ENCODE data around the gene PFKP.

The PFKP gene

GRCh38 chr10:3067118-3067858, at the start of gene PFKP:
PFKP (plus strand) TSS chr10:3067548; CDS start chr10:3067596, 48 bp downstream.
- Histone ChIP-seq H3K27ac (ENCODE audit: low read length) (no peak within 1 kb of the TSS), H3K4me3 (ENCODE audit: low read length) (peak within 1 kb of the TSS; percentile 72), H3K4me1 (ENCODE audit: control insufficient read depth, insufficient read depth, low read length) (peaks cover 1% of the 10 kb centered on the region; the same call in 1 of the 2 replicates), H3K36me3 (ENCODE audit: control insufficient read depth, insufficient read depth, low read length) (peaks cover 3% of the 10 kb centered on the region; the same call in 1 of the 2 replicates), H3K27me3 (ENCODE audit: control insufficient read depth, insufficient read depth, low read length) (no peaks in the 10 kb centered on the region), H3K9me3 (ENCODE audit: control insufficient read depth, insufficient read depth, low read length) (no peaks in the 10 kb centered on the region)
- no peak for DNase-seq (ENCODE audit: low read depth, low spot score)
- no CpG with 5 or more reads among the region's 86 CpGs for WGBS (ENCODE audit: insufficient coverage, insufficient read length)

- Histone ChIP-seq H3K27ac (ENCODE audit: low read length) (no peak overlapping the region), H3K4me1 (ENCODE audit: control insufficient read depth, insufficient read depth, low read length) (no peaks in the 10 kb centered on the region; the same call in 1 of the 2 replicates), H3K4me3 (ENCODE audit: low read length) (no peak overlapping the region), H3K9me3 (ENCODE audit: control insufficient read depth, insufficient read depth, low read length) (no peaks in the 10 kb centered on the region), H3K36me3 (ENCODE audit: control insufficient read depth, insufficient read depth, low read length) (no peaks in the 10 kb centered on the region), H3K27me3 (ENCODE audit: control insufficient read depth, insufficient read depth, low read length) (no peaks in the 10 kb centered on the region)
- DNase-seq (ENCODE audit: low read depth, low spot score) = no peak
- no CpG with 5 or more reads among the region's 4 CpGs for WGBS (ENCODE audit: insufficient coverage, insufficient read length)
Measured at GRCh38 chr10:3018247-3018646, 49.1 kb upstream of the PFKP start.

GRCh38 chr10:3020311-3020710, 47.0 kb upstream of the PFKP start:
- H3K4me1 ChIP-seq (ENCODE audit: control insufficient read depth, insufficient read depth, low read length) = no peaks in the 10 kb centered on the region; the same call in 1 of the 2 replicates
- no CpG with 5 or more reads among the region's 15 CpGs for WGBS (ENCODE audit: insufficient coverage, insufficient read length)
- no peaks in the 10 kb centered on the region for H3K36me3 ChIP-seq (ENCODE audit: control insufficient read depth, insufficient read depth, low read length)
- H3K4me3 ChIP-seq (ENCODE audit: low read length) = no peak overlapping the region
- H3K27ac ChIP-seq (ENCODE audit: low read length) = no peak overlapping the region
- H3K9me3 ChIP-seq (ENCODE audit: control insufficient read depth, insufficient read depth, low read length) = no peaks in the 10 kb centered on the region
- no peaks in the 10 kb centered on the region for H3K27me3 ChIP-seq (ENCODE audit: control insufficient read depth, insufficient read depth, low read length)
- DNase-seq (ENCODE audit: low read depth, low spot score) = no peak

- no peak for DNase-seq (ENCODE audit: low read depth, low spot score)
- H3K9me3 ChIP-seq (ENCODE audit: control insufficient read depth, insufficient read depth, low read length) = no peaks in the 10 kb centered on the region
Measured at GRCh38 chr10:3020881-3021280, 46.5 kb upstream of the PFKP start.

GRCh38 chr10:3022027-3022426, 45.3 kb upstream of the PFKP start:
- no peaks in the 10 kb centered on the region for H3K27me3 ChIP-seq (ENCODE audit: control insufficient read depth, insufficient read depth, low read length)
- no peaks in the 10 kb centered on the region for H3K36me3 ChIP-seq (ENCODE audit: control insufficient read depth, insufficient read depth, low read length)
- H3K27ac ChIP-seq (ENCODE audit: low read length) = no peak overlapping the region
- no peaks in the 10 kb centered on the region for H3K9me3 ChIP-seq (ENCODE audit: control insufficient read depth, insufficient read depth, low read length)
- H3K4me3 ChIP-seq (ENCODE audit: low read length) = no peak overlapping the region
- no peaks in the 10 kb centered on the region; the same call in 1 of the 2 replicates for H3K4me1 ChIP-seq (ENCODE audit: control insufficient read depth, insufficient read depth, low read length)
- WGBS (ENCODE audit: insufficient coverage, insufficient read length) = no CpG with 5 or more reads among the region's 3 CpGs
- DNase-seq (ENCODE audit: low read depth, low spot score) = no peak

More at GRCh38 chr10:3020881-3021280, 46.5 kb upstream of the PFKP start:
- H3K4me1 ChIP-seq (ENCODE audit: control insufficient read depth, insufficient read depth, low read length) = no peaks in the 10 kb centered on the region; the same call in 1 of the 2 replicates
- no CpG with 5 or more reads among the region's 19 CpGs for WGBS (ENCODE audit: insufficient coverage, insufficient read length)
- H3K4me3 ChIP-seq (ENCODE audit: low read length) = no peak overlapping the region
- H3K36me3 ChIP-seq (ENCODE audit: control insufficient read depth, insufficient read depth, low read length) = no peaks in the 10 kb centered on the region
- no peaks in the 10 kb centered on the region for H3K27me3 ChIP-seq (ENCODE audit: control insufficient read depth, insufficient read depth, low read length)
- H3K27ac ChIP-seq (ENCODE audit: low read length) = no peak overlapping the region

- Histone ChIP-seq H3K27me3 (ENCODE audit: control insufficient read depth, insufficient read depth, low read length) (no peaks in the 10 kb centered on the region), H3K27ac (ENCODE audit: low read length) (no peak overlapping the region), H3K4me1 (ENCODE audit: control insufficient read depth, insufficient read depth, low read length) (no peaks in the 10 kb centered on the region; the same call in 1 of the 2 replicates), H3K9me3 (ENCODE audit: control insufficient read depth, insufficient read depth, low read length) (no peaks in the 10 kb centered on the region), H3K4me3 (ENCODE audit: low read length) (no peak overlapping the region), H3K36me3 (ENCODE audit: control insufficient read depth, insufficient read depth, low read length) (no peaks in the 10 kb centered on the region)
- DNase-seq (ENCODE audit: low read depth, low spot score) = no peak
- WGBS (ENCODE audit: insufficient coverage, insufficient read length) = no CpG with 5 or more reads among the region's 2 CpGs
Measured at GRCh38 chr10:3023892-3024291, 43.5 kb upstream of the PFKP start.

GRCh38 chr10:3025026-3025683, 42.2 kb upstream of the PFKP start:
- H3K4me1 ChIP-seq (ENCODE audit: control insufficient read depth, insufficient read depth, low read length) = no peaks in the 10 kb centered on the region; the same call in 1 of the 2 replicates
- WGBS (ENCODE audit: insufficient coverage, insufficient read length) = no CpG with 5 or more reads among the region's 6 CpGs
- no peaks in the 10 kb centered on the region for H3K27me3 ChIP-seq (ENCODE audit: control insufficient read depth, insufficient read depth, low read length)

GRCh38 chr10:3027866-3028265, 39.5 kb upstream of the PFKP start:
- DNase-seq (ENCODE audit: low read depth, low spot score) = no peak
- no peak overlapping the region for H3K27ac ChIP-seq (ENCODE audit: low read length)
- H3K36me3 ChIP-seq (ENCODE audit: control insufficient read depth, insufficient read depth, low read length) = no peaks in the 10 kb centered on the region
- H3K9me3 ChIP-seq (ENCODE audit: control insufficient read depth, insufficient read depth, low read length) = no peaks in the 10 kb centered on the region
- H3K4me3 ChIP-seq (ENCODE audit: low read length) = no peak overlapping the region
- H3K27me3 ChIP-seq (ENCODE audit: control insufficient read depth, insufficient read depth, low read length) = no peaks in the 10 kb centered on the region
- H3K4me1 ChIP-seq (ENCODE audit: control insufficient read depth, insufficient read depth, low read length) = no peaks in the 10 kb centered on the region
- WGBS (ENCODE audit: insufficient coverage, insufficient read length) = no CpG with 5 or more reads among the region's 3 CpGs

More at GRCh38 chr10:3025026-3025683, 42.2 kb upstream of the PFKP start:
- H3K36me3 ChIP-seq (ENCODE audit: control insufficient read depth, insufficient read depth, low read length) = no peaks in the 10 kb centered on the region
- no peak overlapping the region for H3K4me3 ChIP-seq (ENCODE audit: low read length)
- DNase-seq (ENCODE audit: low read depth, low spot score) = no peak
- no peak overlapping the region for H3K27ac ChIP-seq (ENCODE audit: low read length)
- H3K9me3 ChIP-seq (ENCODE audit: control insufficient read depth, insufficient read depth, low read length) = no peaks in the 10 kb centered on the region

- no peak overlapping the region for H3K27ac ChIP-seq (ENCODE audit: low read length)
- H3K27me3 ChIP-seq (ENCODE audit: control insufficient read depth, insufficient read depth, low read length) = no peaks in the 10 kb centered on the region
- whole genome bisulfite sequencing (ENCODE audit: insufficient coverage, insufficient read length) = 100% methylated on average over 4 of the region's 11 CpGs
- no peaks in the 10 kb centered on the region for H3K4me1 ChIP-seq (ENCODE audit: control insufficient read depth, insufficient read depth, low read length)
- H3K36me3 ChIP-seq (ENCODE audit: control insufficient read depth, insufficient read depth, low read length) = no peaks in the 10 kb centered on the region
- no peak overlapping the region for H3K4me3 ChIP-seq (ENCODE audit: low read length)
- DNase-seq (ENCODE audit: low read depth, low spot score) = no peak
- no peaks in the 10 kb centered on the region for H3K9me3 ChIP-seq (ENCODE audit: control insufficient read depth, insufficient read depth, low read length)
Measured at GRCh38 chr10:3028441-3028840, 38.9 kb upstream of the PFKP start.

- Histone ChIP-seq H3K9me3 (ENCODE audit: control insufficient read depth, insufficient read depth, low read length) (no peaks in the 10 kb centered on the region), H3K36me3 (ENCODE audit: control insufficient read depth, insufficient read depth, low read length) (no peaks in the 10 kb centered on the region), H3K4me3 (ENCODE audit: low read length) (no peak overlapping the region), H3K27ac (ENCODE audit: low read length) (no peak overlapping the region), H3K4me1 (ENCODE audit: control insufficient read depth, insufficient read depth, low read length) (no peaks in the 10 kb centered on the region), H3K27me3 (ENCODE audit: control insufficient read depth, insufficient read depth, low read length) (no peaks in the 10 kb centered on the region)
- WGBS (ENCODE audit: insufficient coverage, insufficient read length) = no CpG with 5 or more reads among the region's 5 CpGs
- no peak for DNase-seq (ENCODE audit: low read depth, low spot score)
Measured at GRCh38 chr10:3030765-3031164, 36.6 kb upstream of the PFKP start.
